Sigmoid colon (tissue), 4 donors: ENCODE results near the gene GTF2IRD1.

Experiments
- POLR2AphosphoS5 ChIP-seq, 4 donors: sonication (generic); formaldehyde crosslinking; IDR thresholded peaks; one replicate each; pipeline ENCODE4 v1.6.1; 2017; ENCODE audit warnings: antibody characterized with exemption in 4 of 4
- TF ChIP-seq, protein P1 (sequence below), 4 experiments: fragments of 450-650 bp in 3 of 4; fragments of 200-600 bp in 1 of 4; IDR thresholded peaks; one replicate each; pipeline ENCODE4 v1.5.1; 2016 to 2019; ENCODE audit warnings: antibody characterized with exemption in 4 of 4, mild to moderate bottlenecking in 3 of 4, moderate library complexity in 2 of 4

DNA sequence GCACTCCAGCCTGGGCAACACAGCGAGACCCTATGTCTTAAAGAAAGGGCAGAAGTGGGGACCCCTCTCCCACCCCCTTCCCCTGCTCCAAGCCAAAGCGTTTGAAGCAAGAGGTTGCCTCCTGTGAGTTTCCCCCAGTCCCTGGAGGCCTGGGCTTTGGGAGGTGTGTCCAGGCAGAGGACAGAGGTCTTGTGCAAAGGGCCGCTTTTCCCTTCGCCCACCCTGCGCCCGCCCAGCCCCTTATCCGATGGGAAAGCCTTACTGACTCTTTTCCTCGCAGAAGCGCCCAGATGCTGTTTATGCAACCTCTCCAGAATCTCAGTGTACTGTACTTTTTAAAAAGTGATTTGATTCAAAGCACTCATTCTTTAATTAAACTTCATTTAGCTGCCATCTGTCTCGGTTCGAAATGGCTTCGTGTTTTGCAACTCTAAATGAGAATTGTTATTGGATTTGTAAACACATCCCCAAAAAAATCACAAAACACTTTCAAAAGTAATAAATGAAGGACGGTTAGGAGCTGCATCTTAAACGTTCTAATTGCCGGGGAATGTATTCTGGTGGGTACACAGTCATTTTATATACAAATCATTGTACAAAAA, 153.3 kb downstream of the GTF2IRD1 start:
- TF ChIP-seq, protein P1, sequence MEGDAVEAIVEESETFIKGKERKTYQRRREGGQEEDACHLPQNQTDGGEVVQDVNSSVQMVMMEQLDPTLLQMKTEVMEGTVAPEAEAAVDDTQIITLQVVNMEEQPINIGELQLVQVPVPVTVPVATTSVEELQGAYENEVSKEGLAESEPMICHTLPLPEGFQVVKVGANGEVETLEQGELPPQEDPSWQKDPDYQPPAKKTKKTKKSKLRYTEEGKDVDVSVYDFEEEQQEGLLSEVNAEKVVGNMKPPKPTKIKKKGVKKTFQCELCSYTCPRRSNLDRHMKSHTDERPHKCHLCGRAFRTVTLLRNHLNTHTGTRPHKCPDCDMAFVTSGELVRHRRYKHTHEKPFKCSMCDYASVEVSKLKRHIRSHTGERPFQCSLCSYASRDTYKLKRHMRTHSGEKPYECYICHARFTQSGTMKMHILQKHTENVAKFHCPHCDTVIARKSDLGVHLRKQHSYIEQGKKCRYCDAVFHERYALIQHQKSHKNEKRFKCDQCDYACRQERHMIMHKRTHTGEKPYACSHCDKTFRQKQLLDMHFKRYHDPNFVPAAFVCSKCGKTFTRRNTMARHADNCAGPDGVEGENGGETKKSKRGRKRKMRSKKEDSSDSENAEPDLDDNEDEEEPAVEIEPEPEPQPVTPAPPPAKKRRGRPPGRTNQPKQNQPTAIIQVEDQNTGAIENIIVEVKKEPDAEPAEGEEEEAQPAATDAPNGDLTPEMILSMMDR (IDR thresholded peaks at IDR 0.05): no peak
- TF ChIP-seq POLR2AphosphoS5 (IDR thresholded peaks at IDR 0.05): no peak
